DND-41 (cell line): ENCODE data around the gene RAB37.

Experiments
- CTCF ChIP-seq: IDR thresholded peaks from 2 replicates; pipeline ENCODE4 v1.5.1; 2012; ENCODE audit warnings: borderline replicate concordance, low read length, moderate library complexity, mild to moderate bottlenecking; ENCODE audit not compliant: poor library complexity, severe bottlenecking; ENCODE audit errors: extremely low read depth
- EZH2 ChIP-seq: IDR thresholded peaks from 3 replicates; pipeline ENCODE4 v1.6.1; 2012; ENCODE audit warnings: borderline replicate concordance, low read depth, mild to moderate bottlenecking, moderate library complexity, low read length, inconsistent platforms; ENCODE audit not compliant: severe bottlenecking

DNA sequence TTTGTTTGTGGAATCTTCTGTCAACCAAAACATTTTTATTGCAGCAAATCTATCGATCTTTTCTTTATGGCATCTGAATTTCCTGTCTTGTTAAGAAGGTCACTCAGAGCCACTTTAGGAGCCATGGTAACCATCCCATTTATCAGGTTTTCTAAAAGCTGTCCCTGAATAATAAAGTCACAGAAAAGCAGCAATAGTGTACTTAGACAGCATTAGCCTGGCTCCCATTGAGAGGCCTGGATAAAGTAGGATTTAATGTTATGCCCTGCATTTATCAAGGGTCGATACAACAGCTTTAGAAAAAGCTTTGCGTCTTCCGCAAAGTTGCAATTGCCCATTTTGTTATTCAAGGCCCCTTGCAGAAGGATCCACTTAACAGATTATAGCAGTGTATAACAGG lies 14.3 kb upstream of the RAB37 start:
- no peak for TF ChIP-seq CTCF
- no peak for TF ChIP-seq EZH2
